IPS-18c (cell line): ENCODE data around the gene PARN.

ENCODE experiments used
- H3K4me3 ChIP-seq: 2 replicates; pipeline ENCODE4 v1.7.0; 2013; ENCODE audit warnings: low read depth, mild to moderate bottlenecking, low read length, moderate library complexity; ENCODE audit not compliant: insufficient read depth
- H3K9me3 ChIP-seq: one replicate; pipeline ENCODE4 v1.6.1; 2013; ENCODE audit warnings: mild to moderate bottlenecking, low read length, moderate library complexity; ENCODE audit not compliant: control insufficient read depth, insufficient read depth

PARN gene

GRCh38 chr16:14475370-14476139, 154.5 kb downstream of the PARN start:
- H3K4me3 ChIP-seq: no peak overlapping the region
- no peaks in the 10 kb centered on the region for H3K9me3 ChIP-seq

- H3K4me3 ChIP-seq: no peak overlapping the region
These were observed 156.6 kb downstream of the PARN start for GRCh38 chr16:14473488-14473887.

GRCh38 chr16:14472357-14472756, 157.7 kb downstream of the PARN start:
- Histone ChIP-seq H3K4me3 (no peak overlapping the region), H3K9me3 (no peaks in the 10 kb centered on the region)

More at GRCh38 chr16:14473488-14473887, 156.6 kb downstream of the PARN start:
- no peaks in the 10 kb centered on the region for H3K9me3 ChIP-seq

- H3K9me3 ChIP-seq: no peaks in the 10 kb centered on the region
- no peak overlapping the region for H3K4me3 ChIP-seq
These were observed 159.3 kb downstream of the PARN start for GRCh38 chr16:14470788-14471187.

- Histone ChIP-seq H3K9me3 (no peaks in the 10 kb centered on the region), H3K4me3 (no peak overlapping the region)
These were observed 164.3 kb downstream of the PARN start for GRCh38 chr16:14465799-14466198.

GRCh38 chr16:14464796-14465195, 165.3 kb downstream of the PARN start:
- no peak overlapping the region for H3K4me3 ChIP-seq
- no peaks in the 10 kb centered on the region for H3K9me3 ChIP-seq

- no peak overlapping the region for H3K4me3 ChIP-seq
- no peaks in the 10 kb centered on the region for H3K9me3 ChIP-seq
These were observed 165.9 kb downstream of the PARN start for GRCh38 chr16:14464192-14464591.

- no peaks in the 10 kb centered on the region for H3K9me3 ChIP-seq
- H3K4me3 ChIP-seq: no peak overlapping the region
These were observed 167.2 kb downstream of the PARN start for GRCh38 chr16:14462811-14463210.

GRCh38 chr16:14460726-14461125, 169.3 kb downstream of the PARN start:
- no peaks in the 10 kb centered on the region for H3K9me3 ChIP-seq
- no peak overlapping the region for H3K4me3 ChIP-seq

- Histone ChIP-seq H3K9me3 (no peaks in the 10 kb centered on the region), H3K4me3 (no peak overlapping the region)
These were observed 171.5 kb downstream of the PARN start for GRCh38 chr16:14458576-14458975.

- no peaks in the 10 kb centered on the region for H3K9me3 ChIP-seq
These were observed 173.1 kb downstream of the PARN start for GRCh38 chr16:14456793-14457481.

GRCh38 chr16:14455573-14455972, 174.5 kb downstream of the PARN start:
- no peaks in the 10 kb centered on the region for H3K9me3 ChIP-seq

More at GRCh38 chr16:14456793-14457481, 173.1 kb downstream of the PARN start:
- no peak overlapping the region for H3K4me3 ChIP-seq

GRCh38 chr16:14454391-14454790, 175.7 kb downstream of the PARN start:
- no peak overlapping the region for H3K4me3 ChIP-seq
- no peaks in the 10 kb centered on the region for H3K9me3 ChIP-seq

More at GRCh38 chr16:14455573-14455972, 174.5 kb downstream of the PARN start:
- no peak overlapping the region for H3K4me3 ChIP-seq

- H3K9me3 ChIP-seq: no peaks in the 10 kb centered on the region
- H3K4me3 ChIP-seq: no peak overlapping the region
These were observed 178.0 kb downstream of the PARN start for GRCh38 chr16:14452066-14452465.

GRCh38 chr16:14450846-14451245, 179.2 kb downstream of the PARN start:
- Histone ChIP-seq H3K4me3 (no peak overlapping the region), H3K9me3 (no peaks in the 10 kb centered on the region)

GRCh38 chr16:14449790-14450480, 180.1 kb downstream of the PARN start:
- H3K9me3 ChIP-seq: no peaks in the 10 kb centered on the region
- no peak overlapping the region for H3K4me3 ChIP-seq

GRCh38 chr16:14449334-14449733, 180.7 kb downstream of the PARN start:
- no peak overlapping the region for H3K4me3 ChIP-seq
- no peaks in the 10 kb centered on the region for H3K9me3 ChIP-seq

- H3K4me3 ChIP-seq: no peak overlapping the region
These were observed 181.2 kb downstream of the PARN start for GRCh38 chr16:14448879-14449278.

More at GRCh38 chr16:14448879-14449278, 181.2 kb downstream of the PARN start:
- H3K9me3 ChIP-seq: no peaks in the 10 kb centered on the region
